Measurements from ENCODE around the gene SLC2A1. TPM values are rescaled to one million over a fixed set of nuclear protein-coding genes. Genes with fewer than 3 reads are reported as not detected.

SLC2A1 gene
- total and polyA plus RNA-seq, 12 donors = 4.6 to 123 (median 24.3) TPM

DNA sequence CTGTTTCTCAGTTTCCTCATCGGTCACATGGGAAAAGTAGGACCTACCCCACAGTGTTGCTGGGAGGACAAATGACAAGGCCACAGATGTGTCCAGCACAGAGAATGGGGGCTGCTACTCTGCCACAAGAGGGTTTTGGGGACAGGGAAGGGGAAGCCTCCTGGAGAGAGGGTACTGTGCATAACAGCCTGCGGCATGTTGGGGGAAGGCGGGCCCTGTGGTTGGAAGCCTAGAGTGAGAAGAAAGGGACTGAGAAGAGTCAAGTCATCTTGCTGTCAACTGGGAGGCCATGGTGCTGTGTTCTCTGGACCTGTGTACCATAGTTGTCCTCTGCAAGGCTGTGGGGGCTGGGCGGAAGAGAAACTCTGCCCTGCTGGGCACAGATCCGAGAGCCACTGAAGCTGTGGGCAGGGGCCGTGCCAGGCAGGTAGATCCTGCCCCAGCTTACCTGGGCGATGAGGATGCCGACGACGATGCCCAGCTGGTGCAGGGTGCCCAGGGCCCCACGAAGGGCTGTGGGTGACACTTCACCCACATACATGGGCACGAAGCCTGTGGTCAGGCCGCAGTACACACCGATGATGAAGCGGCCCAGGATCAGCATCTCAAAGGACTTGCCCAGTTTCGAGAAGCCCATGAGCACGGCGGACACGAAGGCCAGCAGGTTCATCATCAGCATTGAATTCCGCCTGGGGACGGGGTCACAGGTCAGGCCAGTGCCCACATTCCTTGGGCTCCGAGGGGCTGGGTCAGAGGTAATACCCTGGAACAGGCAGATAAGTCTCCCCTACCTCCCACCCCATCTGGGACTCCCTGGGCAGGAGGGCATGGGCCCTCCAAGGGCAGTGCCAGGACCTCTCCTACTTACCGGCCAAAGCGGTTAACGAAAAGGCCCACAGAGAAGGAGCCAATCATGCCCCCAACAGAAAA lies 28.2 kb downstream of the SLC2A1 start:
- Histone ChIP-seq H3K27ac (no peak overlapping the region), H3K27me3 (no peaks in the 10 kb centered on the region), H3K36me3 (replicated peaks in 1 of 2) (peaks cover 0 to 39% of the 10 kb centered on the region in 2 donors), H3K9me3 (replicated peaks in 1 of 3) (no peaks in the 10 kb centered on the region), H3K4me3 (no peak overlapping the region), H3K4me1 (replicated peaks in 1 of 2) (no peaks in the 10 kb centered on the region)
- WGBS, 4 donors = 79 to 95% (median 93%) methylated on average over 8 to 25 of the region's 25 CpGs
- intact Hi-C loops (cut with DNase I) = loop anchor here in 1 of 2 donors (5.0 kb wide), 1 partner anchor 142 kb away; no protein-coding TSS in a partner anchor
- TF ChIP-seq POLR2A (IDR thresholded peaks at IDR 0.05) (no peak), CTCF (IDR thresholded peaks at IDR 0.05) (no peak)
- DNase-seq = no peak

- Histone ChIP-seq H3K27me3 (no peaks in the 10 kb centered on the region), H3K27ac (no peak overlapping the region), H3K36me3 (replicated peaks in 1 of 2) (peaks cover 0 to 39% of the 10 kb centered on the region in 2 donors), H3K4me1 (replicated peaks in 1 of 2) (peaks cover 0 to 6% of the 10 kb centered on the region in 2 donors), H3K4me3 (no peak overlapping the region), H3K9me3 (replicated peaks in 1 of 3) (no peaks in the 10 kb centered on the region)
- intact Hi-C loops (cut with DNase I) = loop anchor here in 1 of 2 donors (5.0 kb wide), 1 partner anchor 143 kb away; no protein-coding TSS in a partner anchor
- WGBS, 4 donors = 90 to 93% (median 92%) methylated on average over 13 to 26 of the region's 26 CpGs
- no peak for DNase-seq
- TF ChIP-seq POLR2A (IDR thresholded peaks at IDR 0.05) = no peak
- no peak for TF ChIP-seq CTCF (IDR thresholded peaks at IDR 0.05)
Measured at GRCh38 chr1:42929434-42930177, 29.1 kb downstream of the SLC2A1 start.

- Histone ChIP-seq H3K27ac (no peak overlapping the region), H3K9me3 (replicated peaks in 1 of 3) (no peaks in the 10 kb centered on the region), H3K4me1 (replicated peaks in 1 of 2) (peaks cover 0 to 6% of the 10 kb centered on the region in 2 donors), H3K27me3 (no peaks in the 10 kb centered on the region), H3K36me3 (replicated peaks in 1 of 2) (peaks cover 0 to 39% of the 10 kb centered on the region in 2 donors), H3K4me3 (no peak overlapping the region)
- intact Hi-C loops (cut with DNase I) = no loop called here
- no peak for TF ChIP-seq CTCF (IDR thresholded peaks at IDR 0.05)
- no peak for TF ChIP-seq POLR2A (IDR thresholded peaks at IDR 0.05)
- WGBS, 4 donors = 93 to 100% (median 96%) methylated on average over 3 to 13 of the region's 13 CpGs
- DNase-seq = no peak
Measured at GRCh38 chr1:42928859-42929258, 29.8 kb downstream of the SLC2A1 start.

DNA sequence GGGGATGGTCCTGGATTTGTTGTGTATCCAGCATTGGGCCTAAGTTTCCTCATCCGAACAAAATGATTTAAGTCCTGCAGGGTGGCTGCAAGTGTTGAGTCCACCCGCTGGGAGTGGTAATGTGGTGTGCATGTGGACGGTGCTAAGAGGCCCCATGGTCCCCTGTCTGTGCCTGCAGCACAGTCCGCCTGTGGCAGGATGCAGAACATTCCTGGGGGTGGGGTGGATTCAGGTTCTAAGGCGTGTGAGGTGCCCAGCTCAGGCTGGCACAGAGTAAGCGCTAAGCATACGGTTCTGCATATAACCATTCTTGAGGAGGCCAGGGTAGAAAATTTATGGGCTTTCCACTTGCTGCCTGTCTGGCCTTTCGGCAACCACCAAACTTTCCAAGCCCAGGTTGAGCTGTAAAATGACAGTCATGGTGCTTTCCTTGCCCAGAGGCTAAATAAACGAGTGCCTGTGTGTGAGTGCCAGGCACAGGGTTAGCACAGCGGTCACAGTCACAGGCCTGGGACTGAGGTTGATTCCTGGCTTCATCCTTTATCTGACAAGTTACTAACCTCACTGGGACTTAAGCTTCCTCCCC lies 30.7 kb downstream of the SLC2A1 start:
- Histone ChIP-seq H3K27ac (no peak overlapping the region), H3K9me3 (replicated peaks in 1 of 3) (no peaks in the 10 kb centered on the region), H3K4me3 (no peak overlapping the region), H3K27me3 (no peaks in the 10 kb centered on the region), H3K4me1 (replicated peaks in 1 of 2) (peaks cover 0 to 11% of the 10 kb centered on the region in 2 donors), H3K36me3 (replicated peaks in 1 of 2) (peaks cover 0 to 39% of the 10 kb centered on the region in 2 donors)
- intact Hi-C loops (cut with DNase I) = no loop called here
- 83 to 94% (median 92%) methylated on average over 7 to 10 of the region's 10 CpGs for WGBS, 4 donors
- TF ChIP-seq CTCF (IDR thresholded peaks at IDR 0.05) (no peak), POLR2A (IDR thresholded peaks at IDR 0.05) (no peak)
- no peak for DNase-seq
